HepG2 (cell line): ENCODE measurements around the gene PXMP4. TPM values are rescaled to one million over a fixed set of nuclear protein-coding genes. Genes with fewer than 3 reads are reported as not detected.

Experiments
- AGO1 ChIP-seq: fragments of 200-400 bp; formaldehyde crosslinking; IDR thresholded peaks from 2 replicates; pipeline ENCODE4 v1.6.1; 2017; ENCODE audit warnings: mild to moderate bottlenecking, low read depth, low read length, moderate library complexity; ENCODE audit not compliant: poor library complexity, severe bottlenecking
- AKAP8 ChIP-seq: sonication (generic); formaldehyde crosslinking; IDR thresholded peaks from 2 replicates; pipeline ENCODE4 v1.5.1; 2020; ENCODE audit warnings: mild to moderate bottlenecking, missing genetic modification reagents
- ARHGAP35 ChIP-seq: sonication (generic); formaldehyde crosslinking; IDR thresholded peaks from 2 replicates; pipeline ENCODE4 v1.9.0; 2022; ENCODE audit warnings: mild to moderate bottlenecking, inconsistent platforms, moderate library complexity, missing genetic modification reagents, borderline replicate concordance
- DZIP1 ChIP-seq: sonication (generic); formaldehyde crosslinking; IDR thresholded peaks from 2 replicates; pipeline ENCODE4 v1.5.0; 2020; ENCODE audit warnings: mild to moderate bottlenecking, missing genetic modification reagents
- HNRNPL ChIP-seq: fragments of 200-400 bp; formaldehyde crosslinking; IDR thresholded peaks from 2 replicates; pipeline ENCODE4 v1.6.1; 2017; ENCODE audit warnings: mild to moderate bottlenecking, low read depth, low read length
- REPIN1 ChIP-seq: sonication (generic); formaldehyde crosslinking; IDR thresholded peaks from 2 replicates; pipeline ENCODE4 v1.8.0; 2022; ENCODE audit warnings: missing genetic modification reagents, low read depth, mild to moderate bottlenecking, borderline replicate concordance
- SNAPC5 ChIP-seq: sonication (generic); formaldehyde crosslinking; IDR thresholded peaks from 2 replicates; pipeline ENCODE4 v1.8.1; 2023; ENCODE audit warnings: mild to moderate bottlenecking, missing genetic modification reagents, borderline replicate concordance
- SP1 ChIP-seq, 2 experiments: fragments of 450-650 bp in 1 of 2; sonication (generic) in 1 of 2; formaldehyde crosslinking in 1 of 2; IDR thresholded peaks; 2 replicates each; pipeline versions ENCODE4 v1.4.0 to v1.6.1; 2016 to 2020; ENCODE audit warnings: missing genetic modification reagents in 1 of 2
- SP4 ChIP-seq: sonication (generic); formaldehyde crosslinking; IDR thresholded peaks from 2 replicates; pipeline ENCODE4 v1.8.1; 2023; ENCODE audit warnings: mild to moderate bottlenecking, missing genetic modification reagents
- YEATS4 ChIP-seq: sonication (generic); formaldehyde crosslinking; IDR thresholded peaks from 2 replicates; pipeline ENCODE4 v1.4.0; 2020; ENCODE audit warnings: missing genetic modification reagents, borderline replicate concordance
- ZFX ChIP-seq: sonication (generic); formaldehyde crosslinking; IDR thresholded peaks from 2 replicates; pipeline ENCODE4 v1.4.0; 2020; ENCODE audit warnings: mild to moderate bottlenecking, low read depth, missing genetic modification reagents, moderate library complexity
- ZNF550 ChIP-seq: sonication (generic); formaldehyde crosslinking; IDR thresholded peaks from 2 replicates; pipeline ENCODE4 v1.4.0; 2020; ENCODE audit warnings: mild to moderate bottlenecking, missing genetic modification reagents, borderline replicate concordance
- ZNF687 ChIP-seq: sonication (generic); formaldehyde crosslinking; IDR thresholded peaks from 2 replicates; pipeline ENCODE4 v1.5.1; 2020; ENCODE audit warnings: mild to moderate bottlenecking, missing genetic modification reagents, moderate library complexity
- ZNF7 ChIP-seq: IDR thresholded peaks from 2 replicates; pipeline ENCODE4 v1.6.1; 2016; ENCODE audit warnings: missing biosample characterization, missing genetic modification reagents
- ZNF775 ChIP-seq: sonication (generic); formaldehyde crosslinking; IDR thresholded peaks from 2 replicates; pipeline ENCODE4 v1.4.0; 2020; ENCODE audit warnings: missing genetic modification reagents, mild to moderate bottlenecking, moderate library complexity, borderline replicate concordance
- ZNF800 ChIP-seq: sonication (generic); formaldehyde crosslinking; IDR thresholded peaks from 2 replicates; pipeline ENCODE4 v1.4.0; 2020; ENCODE audit warnings: missing genetic modification reagents
- ZNF839 ChIP-seq: sonication (generic); formaldehyde crosslinking; IDR thresholded peaks from 2 replicates; pipeline ENCODE4 v1.4.0; 2020; ENCODE audit warnings: missing genetic modification reagents, mild to moderate bottlenecking, borderline replicate concordance
- polyA plus RNA-seq, 8 experiments: library from polyadenylated mRNA; depleted of rRNA in 3 of 8; stranded (reverse) in 7 of 8; unstranded in 1 of 8; fragments of >200 nt; fragmentation: Illumina TruSeq in 4 of 8; extraction: Trizol in 4 of 8; gene quantifications; 2 replicates each; pipeline versions ENCODE4 v1.2.1 to v1.2.3, GENCODE V29; 2011 to 2016; ENCODE audit warnings: low read depth in 4 of 8, missing spikeins in 1 of 8, mixed read lengths in 1 of 8; ENCODE audit not compliant: insufficient read depth in 1 of 8
- total RNA-seq, 5 experiments: library from RNA; depleted of rRNA; stranded (reverse); fragments of >200 nt; fragmentation: Illumina TruSeq; extraction: Trizol; gene quantifications; 2 replicates each; pipeline ENCODE4 v1.2.3, GENCODE V29; 2016; ENCODE audit warnings: low read depth in 1 of 5

The PXMP4 gene
- total and polyA plus RNA-seq, 2 of the 13 experiments (the other 11 are each of a cell fraction or from before 2014, with no cell fraction given): not detected

- TF ChIP-seq ZNF839 (CRISPR knock-in tag) (no peak), ARHGAP35 (CRISPR knock-in tag) (no peak), REPIN1 (CRISPR knock-in tag) (no peak), AGO1 (peak; percentile 28), SNAPC5 (CRISPR knock-in tag) (no peak), ZNF7 (CRISPR knock-in tag) (no peak), SP4 (CRISPR knock-in tag) (no peak), YEATS4 (CRISPR knock-in tag) (no peak), SP1 (IDR thresholded peaks at IDR 0.05) (no peak), SP1 (CRISPR knock-in tag; IDR thresholded peaks at IDR 0.05) (no peak), HNRNPL (0 out of 2 replicates have a peak, but pooled peaks have one; percentile 48), ZNF687 (CRISPR knock-in tag) (no peak), AKAP8 (CRISPR knock-in tag) (0 out of 2 replicates have a peak, but pooled peaks have one; percentile 20), DZIP1 (CRISPR knock-in tag) (0 out of 2 replicates have a peak, but pooled peaks have one; percentile 15), ZNF550 (no peak), ZNF775 (CRISPR knock-in tag) (no peak), ZFX (CRISPR knock-in tag) (0 out of 2 replicates have a peak, but pooled peaks have one; percentile 18), ZNF800 (no peak)
Measured at GRCh38 chr20:33656010-33656782, 63.9 kb downstream of the PXMP4 start (continued).
